Skeletal muscle cell (primary cell): ENCODE results near the gene UBR1.
A peak's percentile ranks its signal among the peaks of the same experiment; 100 is the strongest.
"Not testable (repeated sequence)": the region's sequence is repeated elsewhere in the genome, so short reads cannot be mapped to it uniquely, and the experiment has no call there.

ENCODE experiments used
- DNase-seq: peaks from one replicate; pipeline ENCODE4 v3.0.0-alpha.2; 2010; ENCODE audit warnings: low read depth
- H3K4me3 ChIP-seq: 2 replicates; pipeline ENCODE4 v1.5.1; 2011; ENCODE audit warnings: low read depth, mild to moderate bottlenecking, control low read depth, low read length, moderate library complexity

Gene UBR1

GRCh38 chr15:43071451-43071850, 34.4 kb downstream of the UBR1 start:
- no peak for DNase-seq
- no peak overlapping the region for H3K4me3 ChIP-seq

- H3K4me3 ChIP-seq: no peak overlapping the region
- no peak for DNase-seq
Observed at GRCh38 chr15:43070893-43071292, 34.9 kb downstream of the UBR1 start.

- no peak overlapping the region for H3K4me3 ChIP-seq
- DNase-seq: no peak
Observed at GRCh38 chr15:43070249-43070648, 35.6 kb downstream of the UBR1 start.

- peak; percentile 4 for DNase-seq
- H3K4me3 ChIP-seq: no peak overlapping the region
Observed at GRCh38 chr15:43067717-43068461, 37.9 kb downstream of the UBR1 start.

GRCh38 chr15:43056696-43057095, 49.1 kb downstream of the UBR1 start:
- DNase-seq: no peak
- no peak overlapping the region for H3K4me3 ChIP-seq

- no peak overlapping the region for H3K4me3 ChIP-seq
- DNase-seq: no peak
Observed at GRCh38 chr15:43052860-43053259, 53.0 kb downstream of the UBR1 start.

- no peak for DNase-seq
Observed at GRCh38 chr15:43048935-43049334, 56.9 kb downstream of the UBR1 start.

GRCh38 chr15:43046484-43046883, 59.4 kb downstream of the UBR1 start:
- DNase-seq: no peak
- no peak overlapping the region for H3K4me3 ChIP-seq

More at GRCh38 chr15:43048935-43049334, 56.9 kb downstream of the UBR1 start:
- H3K4me3 ChIP-seq: no peak overlapping the region

- H3K4me3 ChIP-seq: no peak overlapping the region
- no peak for DNase-seq
Observed at GRCh38 chr15:43042885-43043284, 63.0 kb downstream of the UBR1 start.

GRCh38 chr15:43041085-43041484, 64.8 kb downstream of the UBR1 start:
- not testable (repeated sequence) for H3K4me3 ChIP-seq, DNase-seq

GRCh38 chr15:43035240-43035639, 70.6 kb downstream of the UBR1 start:
- not testable (repeated sequence) for DNase-seq, H3K4me3 ChIP-seq

GRCh38 chr15:43029476-43029875, 76.4 kb downstream of the UBR1 start:
- DNase-seq: no peak
- no peak overlapping the region for H3K4me3 ChIP-seq

GRCh38 chr15:43025150-43025549, 80.7 kb downstream of the UBR1 start:
- no peak overlapping the region for H3K4me3 ChIP-seq
- DNase-seq: no peak

GRCh38 chr15:43014671-43015070, 91.2 kb downstream of the UBR1 start:
- DNase-seq, H3K4me3 ChIP-seq: not testable (repeated sequence)

- DNase-seq: no peak
Observed at GRCh38 chr15:43009206-43009605, 96.6 kb downstream of the UBR1 start.

GRCh38 chr15:43008150-43008549, 97.7 kb downstream of the UBR1 start:
- no peak overlapping the region for H3K4me3 ChIP-seq

More at GRCh38 chr15:43009206-43009605, 96.6 kb downstream of the UBR1 start:
- no peak overlapping the region for H3K4me3 ChIP-seq

GRCh38 chr15:43007551-43007950, 98.3 kb downstream of the UBR1 start:
- DNase-seq: no peak
- H3K4me3 ChIP-seq: no peak overlapping the region

More at GRCh38 chr15:43008150-43008549, 97.7 kb downstream of the UBR1 start:
- no peak for DNase-seq

- DNase-seq: no peak
- H3K4me3 ChIP-seq: no peak overlapping the region
Observed at GRCh38 chr15:43006991-43007390, 98.8 kb downstream of the UBR1 start.

GRCh38 chr15:43004886-43005595, 100.8 kb downstream of the UBR1 start:
- not testable (repeated sequence) for DNase-seq, H3K4me3 ChIP-seq

GRCh38 chr15:42999201-42999779, 106.5 kb downstream of the UBR1 start:
- H3K4me3 ChIP-seq: no peak overlapping the region
- no peak for DNase-seq
